HG03103 (cell line): ENCODE data around the gene PPFIBP1.
"Not testable (repeated sequence)": the region's sequence is repeated elsewhere in the genome, so short reads cannot be mapped to it uniquely, and the experiment has no call there.

ENCODE experiments used
- ATAC-seq: cut with Tn5 transposase; IDR thresholded peaks from one replicate; pipeline ENCODE4 v1.9.1; 2021; ENCODE audit warnings: low read depth; ENCODE audit not compliant: unreplicated experiment

The PPFIBP1 gene

GRCh38 chr12:27644158-27644845, 120.3 kb downstream of the PPFIBP1 start:
- ATAC-seq, result no peak

- no peak for ATAC-seq
Observed at GRCh38 chr12:27645671-27646070, 121.7 kb downstream of the PPFIBP1 start.

GRCh38 chr12:27646149-27646548, 122.1 kb downstream of the PPFIBP1 start:
- no peak for ATAC-seq

GRCh38 chr12:27650011-27650410, 126.0 kb downstream of the PPFIBP1 start:
- no peak for ATAC-seq

- no peak for ATAC-seq
Observed at GRCh38 chr12:27651201-27651600, 127.2 kb downstream of the PPFIBP1 start.

- ATAC-seq, result no peak
Observed at GRCh38 chr12:27652174-27652763, 128.3 kb downstream of the PPFIBP1 start.

GRCh38 chr12:27653661-27654060, 129.7 kb downstream of the PPFIBP1 start:
- ATAC-seq, result no peak

GRCh38 chr12:27655476-27655875, 131.5 kb downstream of the PPFIBP1 start:
- not testable (repeated sequence) for ATAC-seq

GRCh38 chr12:27657296-27657695, 133.3 kb downstream of the PPFIBP1 start:
- no peak for ATAC-seq

- no peak for ATAC-seq
Observed at GRCh38 chr12:27665704-27666103, 141.7 kb downstream of the PPFIBP1 start.

GRCh38 chr12:27666510-27666909, 142.5 kb downstream of the PPFIBP1 start:
- no peak for ATAC-seq

- no peak for ATAC-seq
Observed at GRCh38 chr12:27667540-27667939, 143.5 kb downstream of the PPFIBP1 start.

- no peak for ATAC-seq
Observed at GRCh38 chr12:27672051-27672450, 148.0 kb downstream of the PPFIBP1 start.

- no peak for ATAC-seq
Observed at GRCh38 chr12:27672643-27673042, 148.6 kb downstream of the PPFIBP1 start.

- no peak for ATAC-seq
Observed at GRCh38 chr12:27673101-27673718, 149.2 kb downstream of the PPFIBP1 start.

- no peak for ATAC-seq
Observed at GRCh38 chr12:27674989-27675388, 151.0 kb downstream of the PPFIBP1 start.

GRCh38 chr12:27680619-27681018, 156.6 kb downstream of the PPFIBP1 start:
- ATAC-seq, result no peak

- no peak for ATAC-seq
Observed at GRCh38 chr12:27682534-27682933, 158.5 kb downstream of the PPFIBP1 start.

- ATAC-seq, result no peak
Observed at GRCh38 chr12:27685274-27685673, 161.3 kb downstream of the PPFIBP1 start.

- no peak for ATAC-seq
Observed at GRCh38 chr12:27686147-27686546, 162.1 kb downstream of the PPFIBP1 start.

- ATAC-seq, result no peak
Observed at GRCh38 chr12:27688671-27689070, 164.7 kb downstream of the PPFIBP1 start.
